ENCODE measurements around the gene RTBDN. TPM values are rescaled to one million over a fixed set of nuclear protein-coding genes. Genes with fewer than 3 reads are reported as not detected.
A peak's percentile ranks its signal among the peaks of the same experiment; 100 is the strongest.

Gene RTBDN
- total and polyA plus RNA-seq, 2 of the 8 experiments (the other 6 are each of a cell fraction or from before 2014, with no cell fraction given): 4.0 to 4.8 TPM

GRCh38 chr19:12801466-12802266 lies 32.7 kb downstream of the RTBDN start, which contains the start of the genes PRDX2 and THSD8:
TSS of gene PRDX2 (minus strand) at chr19:12801800. CDS start at chr19:12801261, 539 bp downstream.
TSS of gene THSD8 (plus strand) at chr19:12802069. CDS start at chr19:12802072, 3 bp downstream.
- peak within 1 kb of the TSS; percentile 95 for H4K91ac ChIP-seq (replicated peaks; ENCODE audit: insufficient read length, low read length)
- peak within 1 kb of the TSS; percentile 84 for H2AFZ ChIP-seq (ENCODE audit: low read length)
- ChIA-PET CTCF (ENCODE audit: partially characterized antibody) (interaction anchor here (0.7 to 17.9 kb wide), 11 partner anchors 10 to 164 kb away, joined by 3 to 288 read pairs (median 7); partner anchors contain the start of gene JUNB), POLR2A (ENCODE audit: partially characterized antibody) (interaction anchor here (0.6 to 15.2 kb wide), 17 partner anchors 10 to 1358 kb away, joined by 3 to 317 read pairs (median 3); partner anchors contain the start of genes FBXW9, HOOK2, JUNB and TRIR)
- peak within 1 kb of the TSS; percentile 88 for H3K18ac ChIP-seq (ENCODE audit: extremely low read depth, low read length)
- FAIRE-seq: no peak
- H3K27me3 ChIP-seq (replicated peaks in 1 of 4; ENCODE audit: control insufficient read depth in 3 of 4, extremely low read depth in 1 of 4, insufficient read depth in 3 of 4, low read length in 3 of 4): peaks cover 0 to 4% (median under 1%) of the 10 kb centered on the region in 4 experiments; a peak in 2 of 7 replicates
- H3K36me3 ChIP-seq (ENCODE audit: control insufficient read depth in 2 of 4, insufficient read depth in 4 of 4, low read length in 3 of 4): peaks cover 8 to 19% (median 14%) of the 10 kb centered on the region in 4 experiments; a peak in 7 of 8 replicates
- H2BK12ac ChIP-seq (ENCODE audit: low read depth, low read length): 0 out of 2 replicates have a peak within 1 kb of the TSS, but pooled peaks have one; percentile 50
- peak in 1 of 2 experiments; percentile 87 for DNase-seq (ENCODE audit: low read depth in 1 of 2, low spot score in 2 of 2)
- no peak within 1 kb of the TSS for H3K23ac ChIP-seq (ENCODE audit: insufficient read length)
- H3K27ac ChIP-seq (ENCODE audit: low read depth, low read length): peak within 1 kb of the TSS; percentile 71; the same call in 1 of the 2 replicates
- H4K5ac ChIP-seq (ENCODE audit: insufficient read length, low read depth, low read length): peak within 1 kb of the TSS; percentile 92
- H2AK5ac ChIP-seq (ENCODE audit: low read depth, low read length): peak within 1 kb of the TSS; percentile 45; the same call in 1 of the 2 replicates
- H2BK20ac ChIP-seq (ENCODE audit: low read length): no peak within 1 kb of the TSS
- H2BK120ac ChIP-seq (replicated peaks; ENCODE audit: low read depth, low read length): no peak within 1 kb of the TSS
- peak within 1 kb of the TSS; percentile 82 for H2BK5ac ChIP-seq (ENCODE audit: low read depth, low read length)
- no peaks in the 10 kb centered on the region for H3K9me3 ChIP-seq (ENCODE audit: insufficient read depth in 2 of 2, low read depth in 1 of 2, low read length in 1 of 2)
- H3K79me2 ChIP-seq (ENCODE audit: control insufficient read depth in 1 of 2, insufficient read depth in 2 of 2, low read length in 2 of 2): peaks cover 0 to 12% of the 10 kb centered on the region in 2 experiments; a peak in 2 of 4 replicates
- H3K4me3 ChIP-seq (ENCODE audit: extremely low read depth in 1 of 4, insufficient read depth in 2 of 4, low read depth in 3 of 4, low read length in 4 of 4): peak within 1 kb of the TSS; percentile 85 to 98 (median 97)
- peak within 1 kb of the TSS; percentile 61; the same call in 1 of the 2 replicates for H2BK15ac ChIP-seq (ENCODE audit: low read length)
- peaks cover 15% of the 10 kb centered on the region; the same call in 1 of the 2 replicates for H3K23me2 ChIP-seq (ENCODE audit: low read depth, low read length)
- H3K4ac ChIP-seq (replicated peaks; ENCODE audit: insufficient read length, low read depth, low read length): peak within 1 kb of the TSS; percentile 40
- H3K14ac ChIP-seq (ENCODE audit: insufficient read length): no peak within 1 kb of the TSS
- WGBS, 2 experiments (ENCODE audit: extremely low coverage in 1 of 2, insufficient coverage in 1 of 2, insufficient read length in 1 of 2, insufficient replicate concordance in 2 of 2, low coverage in 1 of 2, low lambda C conversion rate in 2 of 2, missing lambda C conversion rate in 1 of 2): 1% methylated on average over 73 of the region's 78 CpGs; no CpG with 5 or more reads in 1 of the 2 experiments
- H3K4me1 ChIP-seq (replicated peaks in 1 of 4; ENCODE audit: control insufficient read depth in 3 of 4, insufficient read depth in 4 of 4, low read length in 3 of 4): peaks cover 0 to 14% (median 10%) of the 10 kb centered on the region in 4 experiments; a peak in 5 of 7 replicates
- peak within 1 kb of the TSS; percentile 91 to 92 for H3K4me2 ChIP-seq (ENCODE audit: insufficient read depth in 1 of 2, low read depth in 2 of 2, low read length in 2 of 2)
- peak within 1 kb of the TSS; percentile 94 for H4K8ac ChIP-seq (ENCODE audit: extremely low read depth, insufficient read depth, low read length)
- peak within 1 kb of the TSS; percentile 67 to 84 (median 81); a peak in 6 of 7 replicates for H3K9ac ChIP-seq (replicated peaks in 1 of 4; ENCODE audit: extremely low read depth in 1 of 4, low read depth in 3 of 4, low read length in 3 of 4)
- H3K56ac ChIP-seq (replicated peaks; ENCODE audit: insufficient read length, low read depth, low read length): peak within 1 kb of the TSS; percentile 20
- H3K79me1 ChIP-seq (ENCODE audit: low read depth, low read length): peaks cover 7% of the 10 kb centered on the region
- H4K20me1 ChIP-seq (replicated peaks in 1 of 2; ENCODE audit: control insufficient read depth in 1 of 2, insufficient read depth in 2 of 2, low read length in 2 of 2): peaks cover 0 to 6% of the 10 kb centered on the region in 2 experiments
- TF ChIP-seq SIX5 (IDR thresholded peaks at IDR 0.05; ENCODE audit: low read depth, low read length) (peak; percentile 61; the same call in 1 of the 2 replicates), BCL11A (IDR thresholded peaks at IDR 0.05; ENCODE audit: low read depth in 2 of 2, low read length in 2 of 2) (no peak), HDAC6 (IDR thresholded peaks at IDR 0.05; ENCODE audit: low read depth, low read length) (no peak), CREB1 (IDR thresholded peaks at IDR 0.05) (peak; percentile 82), KDM4A (IDR thresholded peaks at IDR 0.05; ENCODE audit: low read depth, low read length, severe bottlenecking) (peak; percentile 83), TCF12 (IDR thresholded peaks at IDR 0.05; ENCODE audit: low read depth, low read length) (peak; percentile 85; the same call in 1 of the 2 replicates), TEAD4 (IDR thresholded peaks at IDR 0.05; ENCODE audit: low read depth, low read length) (no peak), SP1 (IDR thresholded peaks at IDR 0.05; ENCODE audit: low read depth, low read length) (peak; percentile 58), NRF1 (IDR thresholded peaks at IDR 0.05; ENCODE audit: low read depth, low read length) (no peak), CHD1 (IDR thresholded peaks at IDR 0.05; ENCODE audit: low read depth, low read length) (peak; percentile 99), NANOG (IDR thresholded peaks at IDR 0.05; ENCODE audit: insufficient read depth, low read depth, low read length, poor library complexity, severe bottlenecking) (peak; percentile 23)

Data from H1 (cell line).